ENCODE results near the gene F7. TPM values are rescaled to one million over a fixed set of nuclear protein-coding genes. Genes with fewer than 3 reads are reported as not detected.

Gene F7
- total RNA-seq, 5 donors from 2014 or later (not counting 1 experiment from before 2014, with no cell fraction given) = 0.13 to 0.23 (median 0.23) TPM; not detected in 2

GRCh38 chr13:113142876-113143275 is 37.3 kb downstream of the F7 start:
- no peak overlapping the region for H3K4me3 Mint-ChIP-seq
- Histone ChIP-seq H3K4me3 (ENCODE audit: control insufficient read depth in 1 of 2, extremely low read depth in 1 of 2, low read length in 1 of 2) (no peak overlapping the region), H3K36me3 (ENCODE audit: control insufficient read depth in 2 of 2, extremely low read depth in 1 of 2, insufficient read depth in 1 of 2, low read length in 1 of 2) (no peaks in the 10 kb centered on the region), H3K27ac (ENCODE audit: low read length) (no peak overlapping the region), H3K27me3 (replicated peaks in 1 of 2; ENCODE audit: control insufficient read depth in 2 of 2, extremely low read depth in 1 of 2, insufficient read depth in 2 of 2, low read length in 1 of 2) (peaks cover 0 to 28% of the 10 kb centered on the region in 2 experiments), H3K9me3 (no peaks in the 10 kb centered on the region), H3K4me1 (ENCODE audit: control insufficient read depth in 1 of 2, extremely low read depth in 1 of 2, insufficient read depth in 2 of 2, low read length in 2 of 2) (no peaks in the 10 kb centered on the region)
- H3K27me3 Mint-ChIP-seq = peaks cover 4 to 8% of the 10 kb centered on the region in 2 donors
- ATAC-seq (replicated peaks in 1 of 4) (no peak), DNase-seq (no peak)
- H3K36me3 Mint-ChIP-seq = no peaks in the 10 kb centered on the region
- WGBS (ENCODE audit: insufficient coverage) = 95% methylated on average over 6 of the region's 7 CpGs
- no peak overlapping the region for H3K27ac Mint-ChIP-seq
- ChIA-PET POLR2A (interaction anchor here in 1 of 2 donors (0.7 kb wide), 1 partner anchor 133 kb away, joined by 10 read pairs; no protein-coding TSS in a partner anchor), CTCF (no interaction called here)
- no peaks in the 10 kb centered on the region for H3K9me3 Mint-ChIP-seq
- no peaks in the 10 kb centered on the region for H3K4me1 Mint-ChIP-seq

- 88% methylated on average over 39 of the region's 39 CpGs for WGBS (ENCODE audit: insufficient coverage)
- Mint-ChIP-seq H3K9me3 (no peaks in the 10 kb centered on the region), H3K27ac (no peak overlapping the region), H3K4me3 (no peak overlapping the region), H3K36me3 (no peaks in the 10 kb centered on the region), H3K27me3 (peaks cover 3 to 8% of the 10 kb centered on the region in 2 donors), H3K4me1 (no peaks in the 10 kb centered on the region)
- Histone ChIP-seq H3K9me3 (no peaks in the 10 kb centered on the region), H3K4me3 (ENCODE audit: control insufficient read depth in 1 of 2, extremely low read depth in 1 of 2, low read length in 1 of 2) (no peak overlapping the region), H3K36me3 (ENCODE audit: control insufficient read depth in 2 of 2, extremely low read depth in 1 of 2, insufficient read depth in 1 of 2, low read length in 1 of 2) (no peaks in the 10 kb centered on the region), H3K4me1 (ENCODE audit: control insufficient read depth in 1 of 2, extremely low read depth in 1 of 2, insufficient read depth in 2 of 2, low read length in 2 of 2) (no peaks in the 10 kb centered on the region), H3K27me3 (replicated peaks in 1 of 2; ENCODE audit: control insufficient read depth in 2 of 2, extremely low read depth in 1 of 2, insufficient read depth in 2 of 2, low read length in 1 of 2) (peaks cover 0 to 28% of the 10 kb centered on the region in 2 experiments), H3K27ac (ENCODE audit: low read length) (no peak overlapping the region)
- DNase-seq (no peak), ATAC-seq (replicated peaks in 1 of 4) (no peak)
- POLR2A ChIA-PET = interaction anchor here in 1 of 2 donors (0.7 kb wide), 1 partner anchor 132 kb away, joined by 10 read pairs; no protein-coding TSS in a partner anchor
- CTCF ChIA-PET = no interaction called here
These were observed 38.1 kb downstream of the F7 start for GRCh38 chr13:113143466-113144254.

GRCh38 chr13:113144255-113144629 is 38.7 kb downstream of the F7 start:
- Mint-ChIP-seq H3K36me3 (no peaks in the 10 kb centered on the region), H3K4me1 (no peaks in the 10 kb centered on the region), H3K4me3 (no peak overlapping the region), H3K27ac (no peak overlapping the region), H3K27me3 (peaks cover 0 to 8% of the 10 kb centered on the region in 2 donors), H3K9me3 (no peaks in the 10 kb centered on the region)
- CTCF ChIA-PET = no interaction called here
- Histone ChIP-seq H3K36me3 (ENCODE audit: control insufficient read depth in 2 of 2, extremely low read depth in 1 of 2, insufficient read depth in 1 of 2, low read length in 1 of 2) (no peaks in the 10 kb centered on the region), H3K4me3 (ENCODE audit: control insufficient read depth in 1 of 2, extremely low read depth in 1 of 2, low read length in 1 of 2) (no peak overlapping the region), H3K4me1 (ENCODE audit: control insufficient read depth in 1 of 2, extremely low read depth in 1 of 2, insufficient read depth in 2 of 2, low read length in 2 of 2) (no peaks in the 10 kb centered on the region), H3K27ac (ENCODE audit: low read length) (no peak overlapping the region), H3K9me3 (no peaks in the 10 kb centered on the region), H3K27me3 (replicated peaks in 1 of 2; ENCODE audit: control insufficient read depth in 2 of 2, extremely low read depth in 1 of 2, insufficient read depth in 2 of 2, low read length in 1 of 2) (peaks cover 0 to 28% of the 10 kb centered on the region in 2 experiments)
- ATAC-seq (replicated peaks in 1 of 4) (no peak), DNase-seq (no peak)
- POLR2A ChIA-PET = no interaction called here
- WGBS (ENCODE audit: insufficient coverage) = 84% methylated on average over 4 of the region's 12 CpGs

DNA sequence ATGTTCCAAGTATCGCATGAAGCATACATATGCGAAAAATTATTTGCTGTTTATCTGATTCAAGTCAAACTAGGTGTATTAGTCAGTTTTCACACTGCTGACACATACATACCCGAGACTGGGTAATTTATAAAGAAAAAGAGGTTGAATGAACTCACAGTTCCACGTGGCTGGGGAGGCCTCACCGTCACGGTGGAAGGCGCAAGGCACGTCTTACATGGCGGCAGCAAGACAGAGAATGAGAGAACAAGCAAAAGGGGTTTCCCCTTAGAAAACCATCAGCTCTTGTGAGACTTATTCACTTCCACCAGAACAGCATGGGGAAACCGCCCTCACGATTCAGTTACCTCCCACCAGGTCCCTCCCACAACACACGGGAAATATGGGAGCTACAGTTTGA is 39.9 kb downstream of the F7 start:
- 26% methylated on average over 7 of the region's 12 CpGs for WGBS (ENCODE audit: insufficient coverage)
- no peaks in the 10 kb centered on the region for H3K9me3 Mint-ChIP-seq
- no peaks in the 10 kb centered on the region for H3K9me3 ChIP-seq
- no peak overlapping the region for H3K4me3 ChIP-seq (ENCODE audit: control insufficient read depth in 1 of 2, extremely low read depth in 1 of 2, low read length in 1 of 2)
- DNase-seq (no peak), ATAC-seq (replicated peaks in 1 of 4) (no peak)
- H3K27ac Mint-ChIP-seq = no peak overlapping the region
- no peak overlapping the region for H3K27ac ChIP-seq (ENCODE audit: low read length)
- POLR2A ChIA-PET = no interaction called here
- no peaks in the 10 kb centered on the region for H3K36me3 ChIP-seq (ENCODE audit: control insufficient read depth in 2 of 2, extremely low read depth in 1 of 2, insufficient read depth in 1 of 2, low read length in 1 of 2)
- peaks cover 0 to 8% of the 10 kb centered on the region in 2 donors for H3K27me3 Mint-ChIP-seq
- peaks cover 0 to 32% of the 10 kb centered on the region in 2 experiments for H3K27me3 ChIP-seq (replicated peaks in 1 of 2; ENCODE audit: control insufficient read depth in 2 of 2, extremely low read depth in 1 of 2, insufficient read depth in 2 of 2, low read length in 1 of 2)
- H3K4me1 ChIP-seq (ENCODE audit: control insufficient read depth in 1 of 2, extremely low read depth in 1 of 2, insufficient read depth in 2 of 2, low read length in 2 of 2) = no peaks in the 10 kb centered on the region
- no peak overlapping the region for H3K4me3 Mint-ChIP-seq
- H3K36me3 Mint-ChIP-seq = no peaks in the 10 kb centered on the region
- CTCF ChIA-PET = no interaction called here
- no peaks in the 10 kb centered on the region for H3K4me1 Mint-ChIP-seq

- Mint-ChIP-seq H3K4me3 (no peak overlapping the region), H3K27me3 (peaks cover 0 to 8% of the 10 kb centered on the region in 2 donors), H3K36me3 (no peaks in the 10 kb centered on the region), H3K27ac (no peak overlapping the region), H3K9me3 (no peaks in the 10 kb centered on the region), H3K4me1 (peaks cover 0 to under 1% (median 0%) of the 10 kb centered on the region in 3 donors)
- WGBS (ENCODE audit: insufficient coverage) = 81% methylated on average over 9 of the region's 15 CpGs
- DNase-seq = no peak
- POLR2A ChIA-PET = no interaction called here
- CTCF ChIA-PET = no interaction called here
- Histone ChIP-seq H3K27me3 (replicated peaks in 1 of 2; ENCODE audit: control insufficient read depth in 2 of 2, extremely low read depth in 1 of 2, insufficient read depth in 2 of 2, low read length in 1 of 2) (peaks cover 0 to 34% of the 10 kb centered on the region in 2 experiments), H3K36me3 (ENCODE audit: control insufficient read depth in 2 of 2, extremely low read depth in 1 of 2, insufficient read depth in 1 of 2, low read length in 1 of 2) (no peaks in the 10 kb centered on the region), H3K4me1 (ENCODE audit: control insufficient read depth in 1 of 2, extremely low read depth in 1 of 2, insufficient read depth in 2 of 2, low read length in 2 of 2) (no peaks in the 10 kb centered on the region), H3K9me3 (no peaks in the 10 kb centered on the region), H3K4me3 (ENCODE audit: control insufficient read depth in 1 of 2, extremely low read depth in 1 of 2, low read length in 1 of 2) (no peak overlapping the region), H3K27ac (ENCODE audit: low read length) (no peak overlapping the region)
- no peak for ATAC-seq (replicated peaks in 1 of 4)
These were observed 40.5 kb downstream of the F7 start for GRCh38 chr13:113145911-113146598.

DNA sequence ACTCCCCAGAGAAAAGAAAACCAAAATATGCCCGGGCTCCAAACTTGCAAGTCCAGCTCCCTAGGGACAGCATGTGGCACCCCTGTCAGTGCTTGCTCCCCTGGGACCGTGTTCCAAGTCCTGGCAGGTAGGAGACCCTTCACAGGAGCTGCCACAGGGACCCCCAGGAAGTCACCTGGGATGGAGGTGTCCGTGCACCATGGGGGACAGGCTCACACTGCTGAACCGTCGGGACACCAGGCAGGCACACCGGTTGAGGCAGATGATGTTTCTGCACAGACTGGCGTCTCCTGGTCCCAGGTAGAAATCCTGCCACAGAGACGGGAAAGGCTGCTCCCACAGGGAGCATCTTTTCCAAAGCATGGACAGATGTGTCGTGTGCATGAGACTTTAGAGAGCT is 41.2 kb downstream of the F7 start:
- Histone ChIP-seq H3K27me3 (replicated peaks in 1 of 2; ENCODE audit: control insufficient read depth in 2 of 2, extremely low read depth in 1 of 2, insufficient read depth in 2 of 2, low read length in 1 of 2) (peaks cover 0 to 40% of the 10 kb centered on the region in 2 experiments), H3K9me3 (no peaks in the 10 kb centered on the region), H3K27ac (ENCODE audit: low read length) (no peak overlapping the region), H3K36me3 (ENCODE audit: control insufficient read depth in 2 of 2, extremely low read depth in 1 of 2, insufficient read depth in 1 of 2, low read length in 1 of 2) (no peaks in the 10 kb centered on the region), H3K4me1 (ENCODE audit: control insufficient read depth in 1 of 2, extremely low read depth in 1 of 2, insufficient read depth in 2 of 2, low read length in 2 of 2) (peaks cover 0 to 2% of the 10 kb centered on the region in 2 experiments), H3K4me3 (ENCODE audit: control insufficient read depth in 1 of 2, extremely low read depth in 1 of 2, low read length in 1 of 2) (no peak overlapping the region)
- no peak for ATAC-seq (replicated peaks in 1 of 4)
- no peak for DNase-seq
- POLR2A ChIA-PET = no interaction called here
- no peaks in the 10 kb centered on the region for H3K36me3 Mint-ChIP-seq
- WGBS (ENCODE audit: insufficient coverage) = 75% methylated on average over 7 of the region's 9 CpGs
- H3K9me3 Mint-ChIP-seq = no peaks in the 10 kb centered on the region
- H3K4me3 Mint-ChIP-seq = no peak overlapping the region
- H3K27ac Mint-ChIP-seq = no peak overlapping the region
- H3K27me3 Mint-ChIP-seq = peaks cover 0 to 8% of the 10 kb centered on the region in 2 donors
- CTCF ChIA-PET = no interaction called here
- H3K4me1 Mint-ChIP-seq = peaks cover 0 to 3% (median under 1%) of the 10 kb centered on the region in 3 donors

Data from T-cell (primary cell).